ENCODE data around the gene SLC24A4.

GRCh38 chr14:92507174-92507768, 184.3 kb downstream of the SLC24A4 start:
- TF ChIP-seq, protein P1, sequence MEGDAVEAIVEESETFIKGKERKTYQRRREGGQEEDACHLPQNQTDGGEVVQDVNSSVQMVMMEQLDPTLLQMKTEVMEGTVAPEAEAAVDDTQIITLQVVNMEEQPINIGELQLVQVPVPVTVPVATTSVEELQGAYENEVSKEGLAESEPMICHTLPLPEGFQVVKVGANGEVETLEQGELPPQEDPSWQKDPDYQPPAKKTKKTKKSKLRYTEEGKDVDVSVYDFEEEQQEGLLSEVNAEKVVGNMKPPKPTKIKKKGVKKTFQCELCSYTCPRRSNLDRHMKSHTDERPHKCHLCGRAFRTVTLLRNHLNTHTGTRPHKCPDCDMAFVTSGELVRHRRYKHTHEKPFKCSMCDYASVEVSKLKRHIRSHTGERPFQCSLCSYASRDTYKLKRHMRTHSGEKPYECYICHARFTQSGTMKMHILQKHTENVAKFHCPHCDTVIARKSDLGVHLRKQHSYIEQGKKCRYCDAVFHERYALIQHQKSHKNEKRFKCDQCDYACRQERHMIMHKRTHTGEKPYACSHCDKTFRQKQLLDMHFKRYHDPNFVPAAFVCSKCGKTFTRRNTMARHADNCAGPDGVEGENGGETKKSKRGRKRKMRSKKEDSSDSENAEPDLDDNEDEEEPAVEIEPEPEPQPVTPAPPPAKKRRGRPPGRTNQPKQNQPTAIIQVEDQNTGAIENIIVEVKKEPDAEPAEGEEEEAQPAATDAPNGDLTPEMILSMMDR (IDR thresholded peaks at IDR 0.05; ENCODE audit: poor library complexity, severe bottlenecking): no peak
- TF ChIP-seq SMC3 (conservative IDR thresholded peaks at IDR 0.05; ENCODE audit: poor library complexity) (no peak), POLR2AphosphoS5 (IDR thresholded peaks at IDR 0.05) (no peak), TAF1 (IDR thresholded peaks at IDR 0.05; ENCODE audit: low read depth) (no peak), EZH2 (IDR thresholded peaks at IDR 0.05; ENCODE audit: borderline replicate concordance, insufficient read depth, low read length, poor library complexity, severe bottlenecking) (no peak), EP300 (conservative IDR thresholded peaks at IDR 0.05; ENCODE audit: poor library complexity, severe bottlenecking) (no peak)

Data from neural cell (in vitro differentiated cells).